Tibial artery (tissue), 4 donors: ENCODE data around the gene PTPN12.

Experiments
- DNase-seq, 2 donors: peaks; one replicate each; pipeline ENCODE4 v3.0.0-alpha.2; 2019
- H3K27ac ChIP-seq, 2 donors: fragments of 200-600 bp; sonication (generic) in 1 of 2; 1 replicate in 1 of 2; 2 replicates in 1 of 2; pipeline ENCODE4 v1.5.1; 2018 to 2019; ENCODE audit warnings: mild to moderate bottlenecking in 1 of 2
- H3K27me3 ChIP-seq, 2 donors: fragments of 200-600 bp; sonication (generic) in 1 of 2; one replicate each; pipeline versions ENCODE4 v1.5.1 to v1.6.0; 2016 to 2019
- H3K36me3 ChIP-seq, 3 donors: fragments of 200-600 bp; sonication (generic) in 2 of 3; one replicate each; pipeline ENCODE4 v1.5.1; 2016 to 2019; ENCODE audit warnings: mild to moderate bottlenecking in 2 of 3
- H3K4me1 ChIP-seq, 4 donors: fragments of 200-600 bp; sonication (generic) in 2 of 4; 1 replicate in 3 of 4; 2 replicates in 1 of 4; pipeline ENCODE4 v1.5.1; 2016 to 2019
- H3K4me3 ChIP-seq, 2 donors: fragments of 200-600 bp; sonication (generic) in 1 of 2; 1 replicate in 1 of 2; 2 replicates in 1 of 2; pipeline ENCODE4 v1.5.1; 2018 to 2019; ENCODE audit warnings: mild to moderate bottlenecking in 2 of 2
- H3K9me3 ChIP-seq, 3 donors: fragments of 200-600 bp; sonication (generic) in 1 of 3; one replicate each; pipeline ENCODE4 v1.5.1; 2016 to 2019
- CTCF ChIP-seq, 2 experiments: fragments of 200-600 bp in 1 of 2; fragments of 450-650 bp in 1 of 2; IDR thresholded peaks; one replicate each; pipeline ENCODE4 v1.5.1; 2017 to 2019; ENCODE audit warnings: antibody characterized with exemption in 2 of 2, mild to moderate bottlenecking in 1 of 2, moderate library complexity in 1 of 2
- intact Hi-C: fragments of 100-400 bp; cut with DNase I; formaldehyde crosslinking; loops from one replicate; pipeline ENCODE4 v1.15.0; 2023; ENCODE audit warnings: low total_unique reads

PTPN12 gene

GRCh38 chr7:77657427-77658224 is 120.5 kb downstream of the PTPN12 start:
- no peak for DNase-seq
- intact Hi-C loops, result loop anchor here (5.0 kb wide), 1 partner anchor 100 kb away; no protein-coding TSS in a partner anchor
- Histone ChIP-seq H3K36me3 (peaks cover 10 to 16% (median 11%) of the 10 kb centered on the region in 3 donors), H3K4me3 (no peak overlapping the region), H3K9me3 (no peaks in the 10 kb centered on the region), H3K4me1 (no peaks in the 10 kb centered on the region), H3K27ac (no peak overlapping the region), H3K27me3 (no peaks in the 10 kb centered on the region)
- TF ChIP-seq CTCF (IDR thresholded peaks at IDR 0.05), result peak; percentile 36 to 38

- intact Hi-C loops, result loop anchor here (5.0 kb wide), 1 partner anchor 98 kb away; no protein-coding TSS in a partner anchor
Observed at GRCh38 chr7:77658928-77659327, 121.8 kb downstream of the PTPN12 start.

GRCh38 chr7:77661816-77662215 is 124.7 kb downstream of the PTPN12 start:
- Histone ChIP-seq H3K4me3 (no peak overlapping the region), H3K9me3 (no peaks in the 10 kb centered on the region), H3K36me3 (peaks cover 0 to 10% (median 7%) of the 10 kb centered on the region in 3 donors), H3K4me1 (no peaks in the 10 kb centered on the region), H3K27ac (no peak overlapping the region), H3K27me3 (no peaks in the 10 kb centered on the region)
- no peak for TF ChIP-seq CTCF (IDR thresholded peaks at IDR 0.05)
- no peak for DNase-seq
- intact Hi-C loops, result no loop called here

More at GRCh38 chr7:77658928-77659327, 121.8 kb downstream of the PTPN12 start:
- no peak for TF ChIP-seq CTCF (IDR thresholded peaks at IDR 0.05)
- H3K27me3 ChIP-seq, result no peaks in the 10 kb centered on the region
- DNase-seq, result no peak
- H3K36me3 ChIP-seq, result peaks cover 10 to 16% (median 11%) of the 10 kb centered on the region in 3 donors
- no peaks in the 10 kb centered on the region for H3K9me3 ChIP-seq
- H3K4me3 ChIP-seq, result no peak overlapping the region
- no peaks in the 10 kb centered on the region for H3K4me1 ChIP-seq
- H3K27ac ChIP-seq, result no peak overlapping the region

GRCh38 chr7:77662869-77663268 is 125.8 kb downstream of the PTPN12 start:
- intact Hi-C loops, result no loop called here
- H3K9me3 ChIP-seq, result no peaks in the 10 kb centered on the region
- H3K27me3 ChIP-seq, result no peaks in the 10 kb centered on the region
- H3K4me1 ChIP-seq, result no peaks in the 10 kb centered on the region
- peaks cover 0 to 7% (median 5%) of the 10 kb centered on the region in 3 donors for H3K36me3 ChIP-seq
- TF ChIP-seq CTCF (IDR thresholded peaks at IDR 0.05), result no peak
- H3K4me3 ChIP-seq, result no peak overlapping the region
- H3K27ac ChIP-seq, result no peak overlapping the region
- DNase-seq, result no peak

- no peaks in the 10 kb centered on the region for H3K27me3 ChIP-seq
- DNase-seq, result no peak
- intact Hi-C loops, result no loop called here
- no peaks in the 10 kb centered on the region for H3K9me3 ChIP-seq
- no peaks in the 10 kb centered on the region for H3K4me1 ChIP-seq
- H3K4me3 ChIP-seq, result no peak overlapping the region
- H3K27ac ChIP-seq, result no peak overlapping the region
- H3K36me3 ChIP-seq, result peaks cover 0 to 5% (median 0%) of the 10 kb centered on the region in 3 donors
- no peak for TF ChIP-seq CTCF (IDR thresholded peaks at IDR 0.05)
Observed at GRCh38 chr7:77664715-77665114, 127.6 kb downstream of the PTPN12 start.
